ENCODE measurements around the gene SNX15. TPM values are rescaled to one million over a fixed set of nuclear protein-coding genes. Genes with fewer than 3 reads are reported as not detected.

The SNX15 gene
- total and polyA plus RNA-seq, 2 donors (not counting 3 experiments of a cell fraction or from before 2014, with no cell fraction given) = 15.5 to 21.8 TPM

DNA sequence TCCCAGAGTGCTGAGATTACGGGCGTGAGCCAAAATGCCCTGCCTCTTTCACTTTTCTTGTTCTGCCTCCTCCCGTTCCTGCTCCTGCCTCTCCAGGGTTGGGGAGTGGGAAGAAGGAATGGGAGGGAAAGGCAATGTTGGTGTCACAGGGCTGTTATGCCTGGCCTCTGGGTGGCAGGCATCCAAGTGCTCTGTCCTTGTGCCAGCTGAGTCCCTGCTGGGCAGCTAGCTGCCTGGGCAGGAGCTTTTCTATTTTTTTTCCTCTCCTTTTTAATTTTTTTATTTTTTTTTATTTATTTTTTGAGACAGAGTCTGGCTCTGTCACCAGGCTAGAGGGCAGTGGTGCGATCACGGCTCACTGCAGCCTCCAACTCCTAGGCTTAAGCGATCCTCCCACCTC is 9.7 kb downstream of the SNX15 start:
- ChIA-PET POLR2A (no interaction called here), CTCF (interaction anchor here (1.2 to 1.9 kb wide), 2 partner anchors 9 to 23 kb away, joined by 5 to 7 read pairs; partner anchors contain the start of gene ARL2)
- Histone ChIP-seq H3K9ac (replicated peaks; ENCODE audit: extremely low read depth, insufficient read depth, low read length) (no peak overlapping the region), H2AFZ (ENCODE audit: low read depth, low read length) (no peak overlapping the region), H3K27ac (ENCODE audit: insufficient read depth, low read depth, low read length) (no peak overlapping the region), H3K27me3 (ENCODE audit: control insufficient read depth in 2 of 2, insufficient read depth in 2 of 2, low read length in 2 of 2) (no peaks in the 10 kb centered on the region), H3K79me2 (ENCODE audit: control insufficient read depth, insufficient read depth, low read length) (no peaks in the 10 kb centered on the region), H3K9me1 (replicated peaks; ENCODE audit: control insufficient read depth, extremely low read depth, insufficient read depth, low read length) (no peaks in the 10 kb centered on the region), H3K4me1 (ENCODE audit: control insufficient read depth, extremely low read depth, insufficient read depth, low read length) (peaks cover 4% of the 10 kb centered on the region), H3K36me3 (ENCODE audit: control insufficient read depth in 2 of 2, extremely low read depth in 1 of 2, insufficient read depth in 2 of 2, low read length in 2 of 2) (peaks cover 4 to 19% of the 10 kb centered on the region in 2 experiments), H4K20me1 (replicated peaks; ENCODE audit: control insufficient read depth, extremely low read depth, insufficient read depth, low read length) (no peaks in the 10 kb centered on the region), H3K4me3 (replicated peaks in 1 of 3; ENCODE audit: insufficient read depth in 1 of 3, low read depth in 1 of 3, low read length in 3 of 3) (no peak overlapping the region), H3K9me3 (replicated peaks; ENCODE audit: control insufficient read depth, insufficient read depth, low read length) (no peaks in the 10 kb centered on the region), H3K4me2 (ENCODE audit: insufficient read depth, low read length) (no peak overlapping the region)
- intact Hi-C loops (cut with micrococcal nuclease) (no loop called here), dilution Hi-C loops (cut with MboI; ENCODE audit: extremely low pct_ligation_motif_present, low sequenced_read_pairs) (no loop called here)
- DNase-seq (ENCODE audit: low read depth, low spot score) = no peak
- TF ChIP-seq FOS (IDR thresholded peaks at IDR 0.05; ENCODE audit: borderline replicate concordance, insufficient read depth, low read length) = no peak
- no TSS peak for BruUV-seq (replicated peaks)
- FAIRE-seq = no peak

GRCh38 chr11:65040520-65040846 is 13.2 kb downstream of the SNX15 start:
- DNase-seq (ENCODE audit: low read depth, low spot score) (no peak), FAIRE-seq (no peak)
- Histone ChIP-seq H3K9me3 (replicated peaks; ENCODE audit: control insufficient read depth, insufficient read depth, low read length) (no peaks in the 10 kb centered on the region), H3K4me2 (ENCODE audit: insufficient read depth, low read length) (peak overlapping the region; percentile 56), H3K4me1 (ENCODE audit: control insufficient read depth, extremely low read depth, insufficient read depth, low read length) (peaks cover 9% of the 10 kb centered on the region), H3K79me2 (ENCODE audit: control insufficient read depth, insufficient read depth, low read length) (no peaks in the 10 kb centered on the region), H3K36me3 (ENCODE audit: control insufficient read depth in 2 of 2, extremely low read depth in 1 of 2, insufficient read depth in 2 of 2, low read length in 2 of 2) (peaks cover 2 to 19% of the 10 kb centered on the region in 2 experiments), H3K27ac (ENCODE audit: insufficient read depth, low read depth, low read length) (peak overlapping the region; percentile 66), H4K20me1 (replicated peaks; ENCODE audit: control insufficient read depth, extremely low read depth, insufficient read depth, low read length) (no peaks in the 10 kb centered on the region), H3K27me3 (ENCODE audit: control insufficient read depth in 2 of 2, insufficient read depth in 2 of 2, low read length in 2 of 2) (no peaks in the 10 kb centered on the region), H3K9ac (replicated peaks; ENCODE audit: extremely low read depth, insufficient read depth, low read length) (peak overlapping the region; percentile 74), H3K4me3 (replicated peaks in 1 of 3; ENCODE audit: insufficient read depth in 1 of 3, low read depth in 1 of 3, low read length in 3 of 3) (peak overlapping the region; percentile 44 to 62 (median 58)), H2AFZ (ENCODE audit: low read depth, low read length) (peak overlapping the region; percentile 97), H3K9me1 (replicated peaks; ENCODE audit: control insufficient read depth, extremely low read depth, insufficient read depth, low read length) (no peaks in the 10 kb centered on the region)
- BruUV-seq (replicated peaks) = no TSS peak
- intact Hi-C loops (cut with micrococcal nuclease) = loop anchor here (1.0 to 2.0 kb wide), 2 partner anchors 13 to 70 kb away; partner anchors contain the start of genes SNX15 and TM7SF2
- TF ChIP-seq JUN (IDR thresholded peaks at IDR 0.05; ENCODE audit: borderline replicate concordance, insufficient read depth, insufficient read length, low read depth) (no peak), POLR2AphosphoS5 (IDR thresholded peaks at IDR 0.05; ENCODE audit: insufficient read depth, low read depth, low read length) (no peak), FOS (IDR thresholded peaks at IDR 0.05; ENCODE audit: borderline replicate concordance, insufficient read depth, low read length) (no peak), POLR2A (IDR thresholded peaks at IDR 0.05; ENCODE audit: low read depth, low read length) (no peak), CTCF (IDR thresholded peaks at IDR 0.05; ENCODE audit: extremely low read depth in 1 of 2, insufficient read depth in 1 of 2, low read depth in 1 of 2, low read length in 2 of 2) (no peak), GATA2 (IDR thresholded peaks at IDR 0.05; ENCODE audit: insufficient read depth, insufficient read length, low read depth, low read length) (no peak), EZH2 (IDR thresholded peaks at IDR 0.05; ENCODE audit: borderline replicate concordance, low read depth, low read length, severe bottlenecking) (no peak), MAX (IDR thresholded peaks at IDR 0.05; ENCODE audit: insufficient read depth, insufficient read length) (no peak), MYC (IDR thresholded peaks at IDR 0.05; ENCODE audit: low read depth, low read length) (no peak)
- ChIA-PET POLR2A (no interaction called here), CTCF (interaction anchor here (1.1 to 2.1 kb wide), 3 partner anchors 13 to 26 kb away, joined by 4 to 6 read pairs (median 5); partner anchors contain the start of genes ARL2 and SNX15)
- dilution Hi-C loops (cut with MboI; ENCODE audit: extremely low pct_ligation_motif_present, low sequenced_read_pairs) = no loop called here
